B cell (primary cell): ENCODE data around the gene KCNF1. TPM values are rescaled to one million over a fixed set of nuclear protein-coding genes. Genes with fewer than 3 reads are reported as not detected.
A peak's percentile ranks its signal among the peaks of the same experiment; 100 is the strongest.

ENCODE experiments used
- ATAC-seq: fragments of 200-7000 bp; cut with Tn5 transposase; one replicate; pipeline ENCODE4 v1.10.0; 2021; ENCODE audit warnings: low read depth, mild to moderate bottlenecking, moderate number of reproducible peaks, moderate library complexity
- CTCF ChIA-PET: fragments of 350-600 bp; sonication (Branson Sonifier 250); formaldehyde crosslinking; loops from one replicate; lab custom pipeline; 2021; ENCODE audit warnings: antibody characterized with exemption, inconsistent platforms; lab: Charles Lee
- POLR2A ChIA-PET: fragments of 350-600 bp; sonication (Branson Sonifier 250); formaldehyde crosslinking; loops from one replicate; lab custom pipeline; 2021; ENCODE audit warnings: antibody characterized with exemption; lab: Charles Lee
- DNase-seq: peaks from one replicate; pipeline ENCODE4 v3.0.0; 2013
- H2AFZ ChIP-seq: 2 replicates; pipeline ENCODE4 v1.6.1; 2012; ENCODE audit warnings: mild to moderate bottlenecking, low read depth, low read length; ENCODE audit not compliant: insufficient read depth, poor library complexity, severe bottlenecking
- H3K27ac ChIP-seq, 2 donors: 1 replicate in 1 of 2; 2 replicates in 1 of 2; pipeline ENCODE4 v1.5.1; 2012 to 2013; ENCODE audit warnings: low read length in 2 of 2, mild to moderate bottlenecking in 2 of 2, moderate library complexity in 1 of 2
- H3K27me3 ChIP-seq, 4 experiments: fragments of 200-600 bp in 1 of 4; sonication (generic) in 1 of 4; replicated peaks in 1 of 4; 1 replicate in 2 of 4; 2 replicates in 2 of 4; pipeline versions ENCODE4 v1.6.1 to v1.7.0; 2013 to 2016; ENCODE audit warnings: low read length in 3 of 4, mild to moderate bottlenecking in 2 of 4, mixed read lengths in 1 of 4, moderate library complexity in 1 of 4; ENCODE audit not compliant: insufficient read depth in 4 of 4, control insufficient read depth in 3 of 4; ENCODE audit errors: control extremely low read depth in 1 of 4
- H3K36me3 ChIP-seq, 2 experiments: replicated peaks in 1 of 2; 1 replicate in 1 of 2; 2 replicates in 1 of 2; pipeline versions ENCODE4 v1.6.1 to v1.7.1; 2013; ENCODE audit warnings: low read length in 1 of 2; ENCODE audit not compliant: insufficient read depth in 2 of 2, control insufficient read depth in 1 of 2; ENCODE audit errors: control extremely low read depth in 1 of 2, extremely low read depth in 1 of 2
- H3K4me1 ChIP-seq, 2 donors: fragments of 200-600 bp in 1 of 2; sonication (generic) in 1 of 2; 1 replicate in 1 of 2; 2 replicates in 1 of 2; pipeline versions ENCODE4 v1.5.1 to v1.6.1; 2013 to 2017; ENCODE audit warnings: low read length in 2 of 2; ENCODE audit not compliant: control insufficient read depth in 2 of 2, insufficient read depth in 2 of 2
- H3K4me2 ChIP-seq: replicated peaks from 2 replicates; pipeline ENCODE3; 2012; ENCODE audit warnings: mild to moderate bottlenecking, low read depth, low read length; ENCODE audit not compliant: poor library complexity, severe bottlenecking
- H3K4me3 ChIP-seq, 5 experiments: fragments of 200-600 bp in 1 of 5; sonication (generic) in 1 of 5; 1 replicate in 3 of 5; 2 replicates in 2 of 5; pipeline versions ENCODE4 v1.5.1 to v1.7.0; 2011 to 2016; ENCODE audit warnings: low read length in 4 of 5, mild to moderate bottlenecking in 4 of 5, low read depth in 2 of 5, control low read depth in 1 of 5, moderate library complexity in 1 of 5; ENCODE audit not compliant: insufficient read depth in 1 of 5; ENCODE audit errors: control extremely low read depth in 1 of 5, extremely low read depth in 1 of 5
- H3K79me2 ChIP-seq: fragments of 200-600 bp; sonication (generic); one replicate; pipeline ENCODE4 v1.6.0; 2016; ENCODE audit warnings: low read length; ENCODE audit not compliant: control insufficient read depth, insufficient read depth
- H3K9ac ChIP-seq: fragments of 200-600 bp; sonication (generic); 2 replicates; pipeline ENCODE4 v1.6.1; 2017; ENCODE audit warnings: mild to moderate bottlenecking, low read length, moderate library complexity
- H3K9me3 ChIP-seq, 3 donors: one replicate each; pipeline versions ENCODE4 v1.6.1 to v1.7.1; 2013; ENCODE audit warnings: low read length in 2 of 3; ENCODE audit not compliant: control insufficient read depth in 2 of 3, insufficient read depth in 1 of 3; ENCODE audit errors: control extremely low read depth in 1 of 3
- H4K20me1 ChIP-seq: 2 replicates; pipeline ENCODE4 v1.6.0; 2012; ENCODE audit warnings: mild to moderate bottlenecking, low read length; ENCODE audit not compliant: insufficient read depth, control insufficient read depth, poor library complexity, severe bottlenecking
- H3K27ac Mint-ChIP-seq: one replicate; pipeline ENCODE4 v1.8.0; 2021; ENCODE audit warnings: mixed read lengths
- H3K27me3 Mint-ChIP-seq: one replicate; pipeline ENCODE4 v1.8.0; 2021; ENCODE audit warnings: mixed read lengths
- H3K4me1 Mint-ChIP-seq: one replicate; pipeline ENCODE4 v1.8.0; 2021; ENCODE audit warnings: mixed read lengths
- H3K4me3 Mint-ChIP-seq: one replicate; pipeline ENCODE4 v1.8.0; 2021; ENCODE audit warnings: mixed read lengths
- H3K9me3 Mint-ChIP-seq: one replicate; pipeline ENCODE4 v1.8.0; 2022; ENCODE audit warnings: mixed read lengths; ENCODE audit not compliant: insufficient read depth
- CTCF ChIP-seq: fragments of 200-600 bp; IDR thresholded peaks from one replicate; pipeline ENCODE4 v1.8.0; 2022; ENCODE audit warnings: antibody characterized with exemption, mild to moderate bottlenecking
- EZH2 ChIP-seq: IDR thresholded peaks from 2 replicates; pipeline ENCODE4 v1.6.1; 2012; ENCODE audit warnings: borderline replicate concordance, low read depth, mild to moderate bottlenecking, moderate library complexity, low read length; ENCODE audit not compliant: insufficient read depth, poor library complexity, severe bottlenecking
- WGBS: methylation state at CpG from one replicate; pipeline ENCODE4 v1.1.5; 2013; ENCODE audit warnings: missing lambda C conversion rate; ENCODE audit not compliant: insufficient coverage; 5-methylcytosine and 5-hydroxymethylcytosine counted together
- intact Hi-C: fragments of 100-400 bp; cut with micrococcal nuclease; formaldehyde crosslinking; loops from one replicate; pipeline ENCODE4 v1.10.0; 2022
- polyA plus RNA-seq: library from polyadenylated mRNA; depleted of rRNA; stranded (reverse); fragments of >200 nt; gene quantifications from 2 replicates; pipeline ENCODE4 v1.2.3, GENCODE V29; 2012
- total RNA-seq, 2 donors: library from RNA; stranded (reverse); fragments of 120-200 nt in 1 of 2; gene quantifications; 1 replicate in 1 of 2; 2 replicates in 1 of 2; pipeline versions ENCODE4 v1.2.3 to v1.2.4, GENCODE V29; 2013 to 2022

The KCNF1 gene
- total and polyA plus RNA-seq, 2 donors (not counting 1 experiment from before 2014, with no cell fraction given) = not detected

- H3K4me3 Mint-ChIP-seq = no peak overlapping the region
- Histone ChIP-seq H3K4me2 (no peak overlapping the region), H3K4me3 (no peak overlapping the region), H3K9me3 (peaks cover 0 to 18% (median 0%) of the 10 kb centered on the region in 3 donors), H3K27me3 (peaks cover 0 to 26% (median 3%) of the 10 kb centered on the region in 4 experiments), H3K9ac (no peak overlapping the region), H3K36me3 (no peaks in the 10 kb centered on the region), H3K27ac (no peak overlapping the region), H3K79me2 (no peaks in the 10 kb centered on the region), H4K20me1 (no peaks in the 10 kb centered on the region), H3K4me1 (no peaks in the 10 kb centered on the region), H2AFZ (no peak overlapping the region)
- ChIA-PET POLR2A (no interaction called here), CTCF (no interaction called here)
- H3K27ac Mint-ChIP-seq = no peak overlapping the region
- DNase-seq (no peak), ATAC-seq (no peak)
- H3K4me1 Mint-ChIP-seq = peaks cover 6% of the 10 kb centered on the region
- no peaks in the 10 kb centered on the region for H3K9me3 Mint-ChIP-seq
- WGBS = 96% methylated on average over 4 of the region's 4 CpGs
- intact Hi-C loops = no loop called here
- peaks cover 31% of the 10 kb centered on the region for H3K27me3 Mint-ChIP-seq
- no peak for TF ChIP-seq EZH2
Observed at GRCh38 chr2:10908195-10908594, 3.5 kb upstream of the KCNF1 start.

GRCh38 chr2:10909050-10909995 lies 2.4 kb upstream of the KCNF1 start:
- H3K27me3 ChIP-seq = peaks cover 0 to 29% (median 3%) of the 10 kb centered on the region in 4 experiments
- POLR2A ChIA-PET = no interaction called here
- intact Hi-C loops = no loop called here
- no peak overlapping the region for H3K4me2 ChIP-seq
- no peak overlapping the region for H3K4me3 Mint-ChIP-seq
- H3K27me3 Mint-ChIP-seq = peaks cover 35% of the 10 kb centered on the region
- no peak overlapping the region for H2AFZ ChIP-seq
- ATAC-seq = no peak
- no peaks in the 10 kb centered on the region for H3K36me3 ChIP-seq
- H3K4me1 Mint-ChIP-seq = peaks cover 7% of the 10 kb centered on the region
- H3K9ac ChIP-seq = no peak overlapping the region
- H3K27ac ChIP-seq = no peak overlapping the region
- no peaks in the 10 kb centered on the region for H3K9me3 Mint-ChIP-seq
- TF ChIP-seq CTCF (peak; percentile 19), EZH2 (no peak)
- H3K79me2 ChIP-seq = no peaks in the 10 kb centered on the region
- no peak overlapping the region for H3K27ac Mint-ChIP-seq
- no peaks in the 10 kb centered on the region for H3K4me1 ChIP-seq
- no peak for DNase-seq
- no peak overlapping the region for H3K4me3 ChIP-seq
- H4K20me1 ChIP-seq = no peaks in the 10 kb centered on the region
- peaks cover 0 to 17% (median 0%) of the 10 kb centered on the region in 3 donors for H3K9me3 ChIP-seq
- WGBS = 86% methylated on average over 11 of the region's 15 CpGs
- CTCF ChIA-PET = no interaction called here
